A549 (cell line): ENCODE results near the gene OCA2. TPM values are rescaled to one million over a fixed set of nuclear protein-coding genes. Genes with fewer than 3 reads are reported as not detected.

Experiments used
- ATAC-seq, 2 experiments: fragments of 200-7000 bp in 1 of 2; fragments of >200 bp in 1 of 2; cut with Nextera tagmentation in 1 of 2; cut with Tn5 transposase in 1 of 2; 3 replicates each; pipeline versions ENCODE4 v1.8.0 to v1.9.1; 2018 to 2020; ENCODE audit warnings: mild to moderate bottlenecking in 1 of 2, moderate library complexity in 1 of 2
- CTCF ChIA-PET: fragments of 300-600 bp; sonication (Branson Sonifier 250); formaldehyde crosslinking; extraction: SDS; loops from one replicate; lab custom pipeline; 2021; ENCODE audit warnings: antibody characterized with exemption, inconsistent platforms; lab: Yijun Ruan, JAX
- POLR2A ChIA-PET: fragments of 350-600 bp; formaldehyde crosslinking; extraction: SDS; loops from one replicate; lab custom pipeline; 2021; ENCODE audit warnings: antibody characterized with exemption, inconsistent platforms; lab: Yijun Ruan, JAX
- DNase-seq, 2 experiments: peaks; one replicate each; pipeline versions ENCODE4 v3.0.0 to v3.0.0-alpha.2; 2011 to 2016; ENCODE audit warnings: low read depth in 1 of 2, low spot score in 1 of 2
- FAIRE-seq: peaks from 2 replicates; lab custom pipeline; 2011; peaks lifted over from hg19 to GRCh38; lab: Jason Lieb, UNC
- H3K27ac ChIP-seq, 2 experiments: fragments of >200 bp; sonication (Bioruptor Twin); formaldehyde crosslinking; 3 replicates each; pipeline ENCODE4 v1.5.1; 2016 to 2017
- H3K4me1 ChIP-seq: fragments of >200 bp; sonication (Bioruptor Twin); formaldehyde crosslinking; 3 replicates; pipeline ENCODE4 v1.6.1; 2016
- H3K4me2 ChIP-seq: fragments of >200 bp; sonication (Bioruptor Twin); formaldehyde crosslinking; 3 replicates; pipeline ENCODE4 v1.6.1; 2016
- H3K4me3 ChIP-seq: fragments of >200 bp; sonication (Bioruptor Twin); formaldehyde crosslinking; 3 replicates; pipeline ENCODE4 v1.5.1; 2016
- H3K9me3 ChIP-seq: fragments of >200 bp; sonication (Bioruptor Twin); formaldehyde crosslinking; 3 replicates; pipeline ENCODE4 v1.6.1; 2016
- BHLHE40 ChIP-seq: IDR thresholded peaks from 2 replicates; pipeline ENCODE4 v1.6.1; 2012; ENCODE audit warnings: low read depth, low read length, inconsistent platforms
- CBX8 ChIP-seq: fragments of 200-600 bp; sonication (generic); IDR thresholded peaks from 2 replicates; pipeline ENCODE4 v1.6.1; 2016
- CEBPB ChIP-seq, 2 experiments: fragments of >200 bp in 1 of 2; sonication (Bioruptor Twin) in 1 of 2; formaldehyde crosslinking in 1 of 2; IDR thresholded peaks; 2 replicates each; pipeline ENCODE4 v1.6.1; 2012 to 2016
- CHD2 ChIP-seq: fragments of 150-350 bp; IDR thresholded peaks from 2 replicates; pipeline ENCODE4 v1.6.1; 2014; ENCODE audit warnings: low read length; ENCODE audit not compliant: partially characterized antibody
- ELK1 ChIP-seq: fragments of 150-350 bp; IDR thresholded peaks from 2 replicates; pipeline ENCODE4 v1.6.1; 2014; ENCODE audit warnings: low read depth, mild to moderate bottlenecking, low read length
- FOSL2 ChIP-seq, 2 experiments: fragments of 450-650 bp in 1 of 2; fragments of >200 bp in 1 of 2; sonication (Bioruptor Twin) in 1 of 2; formaldehyde crosslinking; IDR thresholded peaks; 2 replicates each; pipeline versions ENCODE4 v1.5.0 to v1.6.1; 2016 to 2020; ENCODE audit warnings: mild to moderate bottlenecking in 1 of 2, moderate library complexity in 1 of 2
- HES2 ChIP-seq: fragments of >200 bp; sonication (Bioruptor Twin); formaldehyde crosslinking; IDR thresholded peaks from 2 replicates; pipeline ENCODE4 v1.6.1; 2016
- HEYL ChIP-seq: fragments of 250-450 bp; sonication (Bioruptor Pico); IDR thresholded peaks from 2 replicates; pipeline ENCODE4 v1.8.0; 2021; ENCODE audit warnings: mild to moderate bottlenecking, moderate library complexity
- HMGXB4 ChIP-seq: fragments of 250-450 bp; sonication (Bioruptor Pico); IDR thresholded peaks from 2 replicates; pipeline ENCODE4 v1.5.0; 2021; ENCODE audit warnings: mild to moderate bottlenecking, moderate library complexity, borderline replicate concordance
- HOXA7 ChIP-seq: fragments of 250-450 bp; sonication (Bioruptor Pico); IDR thresholded peaks from 2 replicates; pipeline ENCODE4 v1.5.0; 2020; ENCODE audit warnings: mild to moderate bottlenecking, moderate library complexity
- HOXB13 ChIP-seq: fragments of 250-450 bp; sonication (Bioruptor Pico); IDR thresholded peaks from 2 replicates; pipeline ENCODE4 v1.5.0; 2020; ENCODE audit warnings: low read depth, mild to moderate bottlenecking, moderate library complexity
- HOXB5 ChIP-seq: fragments of 250-450 bp; sonication (Bioruptor Pico); IDR thresholded peaks from 2 replicates; pipeline ENCODE4 v1.5.0; 2020; ENCODE audit warnings: mild to moderate bottlenecking, moderate library complexity
- JUN ChIP-seq, 2 experiments: fragments of >200 bp; sonication (Bioruptor Twin); formaldehyde crosslinking; IDR thresholded peaks; 2 replicates in 1 of 2; 3 replicates in 1 of 2; pipeline ENCODE4 v1.6.1; 2016 to 2017
- JUNB ChIP-seq: fragments of >200 bp; sonication (Bioruptor Twin); formaldehyde crosslinking; IDR thresholded peaks from 2 replicates; pipeline ENCODE4 v1.6.1; 2016
- KDM1A ChIP-seq: fragments of 200-600 bp; sonication (generic); IDR thresholded peaks from 2 replicates; pipeline ENCODE4 v1.6.1; 2016; ENCODE audit warnings: low read depth, mild to moderate bottlenecking
- KDM5A ChIP-seq: fragments of 200-600 bp; sonication (generic); IDR thresholded peaks from 2 replicates; pipeline ENCODE4 v1.6.1; 2016; ENCODE audit warnings: antibody characterized with exemption, mild to moderate bottlenecking
- MAFK ChIP-seq: fragments of 450-650 bp; IDR thresholded peaks from 2 replicates; pipeline ENCODE4 v1.6.1; 2014; ENCODE audit not compliant: partially characterized antibody
- MAX ChIP-seq: IDR thresholded peaks from 2 replicates; pipeline ENCODE4 v1.6.1; 2012
- MAZ ChIP-seq: fragments of 150-350 bp; IDR thresholded peaks from 2 replicates; pipeline ENCODE4 v1.6.1; 2014; ENCODE audit warnings: antibody characterized with exemption, low read depth, low read length, borderline replicate concordance
- MYC ChIP-seq: IDR thresholded peaks from 2 replicates; pipeline ENCODE4 v1.6.1; 2012; ENCODE audit warnings: mild to moderate bottlenecking, inconsistent platforms, low read length, improper control_type of control experiment, borderline replicate concordance
- NPAS2 ChIP-seq: fragments of 250-450 bp; sonication (Bioruptor Pico); IDR thresholded peaks from 2 replicates; pipeline ENCODE4 v1.8.0; 2022; ENCODE audit warnings: mild to moderate bottlenecking, moderate library complexity, borderline replicate concordance
- POLR2A ChIP-seq: IDR thresholded peaks from 2 replicates; pipeline ENCODE4 v1.6.1; 2012; ENCODE audit warnings: mild to moderate bottlenecking, low read length
- POLR2AphosphoS2 ChIP-seq: conservative IDR thresholded peaks from 2 replicates; pipeline ENCODE4 v1.6.1; 2012; ENCODE audit warnings: low read length, improper control_type of control experiment, inconsistent platforms
- RCOR1 ChIP-seq: fragments of 150-350 bp; IDR thresholded peaks from 2 replicates; pipeline ENCODE4 v1.6.1; 2014; ENCODE audit warnings: antibody characterized with exemption, low read length, low read depth
- RFX5 ChIP-seq: fragments of 450-650 bp; IDR thresholded peaks from 2 replicates; pipeline ENCODE4 v1.7.1; 2014; ENCODE audit warnings: antibody characterized with exemption, mild to moderate bottlenecking, moderate library complexity
- RNF2 ChIP-seq: fragments of 200-600 bp; sonication (generic); IDR thresholded peaks from 2 replicates; pipeline ENCODE4 v1.6.1; 2016; ENCODE audit warnings: low read depth, mild to moderate bottlenecking, antibody characterized with exemption, moderate library complexity, borderline replicate concordance
- SMC3 ChIP-seq: fragments of >200 bp; sonication (Bioruptor Twin); formaldehyde crosslinking; IDR thresholded peaks from 3 replicates; pipeline ENCODE4 v1.6.1; 2018; ENCODE audit warnings: inconsistent platforms
- TP53 ChIP-seq: fragments of 250-450 bp; sonication (Bioruptor Pico); IDR thresholded peaks from 2 replicates; pipeline ENCODE4 v1.5.0; 2021; ENCODE audit warnings: mild to moderate bottlenecking, moderate library complexity
- ZC3H11A ChIP-seq: fragments of 450-650 bp; IDR thresholded peaks from 2 replicates; pipeline ENCODE4 v1.6.1; 2014; ENCODE audit warnings: antibody characterized with exemption, mild to moderate bottlenecking
- ZFP36 ChIP-seq: fragments of 450-650 bp; IDR thresholded peaks from 2 replicates; pipeline ENCODE4 v1.6.1; 2014; ENCODE audit warnings: borderline replicate concordance; ENCODE audit not compliant: partially characterized antibody
- ZSCAN20 ChIP-seq: fragments of 250-450 bp; sonication (Bioruptor Pico); IDR thresholded peaks from 2 replicates; pipeline ENCODE4 v1.8.0; 2022; ENCODE audit warnings: mild to moderate bottlenecking, moderate library complexity
- WGBS: methylation state at CpG from one replicate; pipeline ENCODE4 v1.1.6; 2017; ENCODE audit errors: missing lambda C conversion rate; 5-methylcytosine and 5-hydroxymethylcytosine counted together
- polyA minus RNA-seq: library from RNA; depleted of rRNA, polyadenylated mRNA; stranded (reverse); fragments of >200 nt; gene quantifications from 2 replicates; pipeline ENCODE4 v1.2.3, GENCODE V29; 2011; rRNA and poly(A)+ RNA removed
- polyA plus RNA-seq, 4 experiments: library from polyadenylated mRNA; depleted of rRNA in 3 of 4; stranded (reverse); fragments of >200 nt; fragmentation: RNase III in 1 of 4; extraction: RNeasy Plus Mini Kit Qiagen cat#74134 plus additional on column Dnase treatment in 1 of 4; gene quantifications; 2 replicates in 3 of 4; 3 replicates in 1 of 4; pipeline ENCODE4 v1.2.3, GENCODE V29; 2011 to 2017
- TF ChIP-seq, protein P1 (sequence below): IDR thresholded peaks from 2 replicates; pipeline ENCODE4 v1.6.1; 2012; ENCODE audit warnings: low read depth, borderline replicate concordance
- TF ChIP-seq, protein P2 (sequence below): fragments of >200 bp; sonication (Bioruptor Twin); formaldehyde crosslinking; IDR thresholded peaks from 3 replicates; pipeline ENCODE4 v1.5.1; 2016
- TF ChIP-seq, protein P3 (sequence below): fragments of 250-450 bp; sonication (Bioruptor Pico); IDR thresholded peaks from 2 replicates; pipeline ENCODE4 v1.5.0; 2020; ENCODE audit warnings: low read depth, mild to moderate bottlenecking, moderate library complexity

The OCA2 gene
- polyA plus RNA-seq (2011; rRNA removed) (0.25 and 0.34 TPM in 2 replicates), polyA plus RNA-seq (2017; fragmentation: RNase III; extraction: RNeasy Plus Mini Kit Qiagen cat#74134 plus additional on column Dnase treatment) (0.16 to 0.21 TPM (median 0.17 TPM) in 3 replicates), polyA minus RNA-seq (0.49 and 0.87 TPM in 2 replicates)
- polyA plus RNA-seq (2012; cell fraction: cytosol; rRNA removed), result 0.33 and 0.36 TPM in 2 replicates
- 0.50 and 0.54 TPM in 2 replicates for polyA plus RNA-seq (2012; cell fraction: nucleus; rRNA removed)

DNA sequence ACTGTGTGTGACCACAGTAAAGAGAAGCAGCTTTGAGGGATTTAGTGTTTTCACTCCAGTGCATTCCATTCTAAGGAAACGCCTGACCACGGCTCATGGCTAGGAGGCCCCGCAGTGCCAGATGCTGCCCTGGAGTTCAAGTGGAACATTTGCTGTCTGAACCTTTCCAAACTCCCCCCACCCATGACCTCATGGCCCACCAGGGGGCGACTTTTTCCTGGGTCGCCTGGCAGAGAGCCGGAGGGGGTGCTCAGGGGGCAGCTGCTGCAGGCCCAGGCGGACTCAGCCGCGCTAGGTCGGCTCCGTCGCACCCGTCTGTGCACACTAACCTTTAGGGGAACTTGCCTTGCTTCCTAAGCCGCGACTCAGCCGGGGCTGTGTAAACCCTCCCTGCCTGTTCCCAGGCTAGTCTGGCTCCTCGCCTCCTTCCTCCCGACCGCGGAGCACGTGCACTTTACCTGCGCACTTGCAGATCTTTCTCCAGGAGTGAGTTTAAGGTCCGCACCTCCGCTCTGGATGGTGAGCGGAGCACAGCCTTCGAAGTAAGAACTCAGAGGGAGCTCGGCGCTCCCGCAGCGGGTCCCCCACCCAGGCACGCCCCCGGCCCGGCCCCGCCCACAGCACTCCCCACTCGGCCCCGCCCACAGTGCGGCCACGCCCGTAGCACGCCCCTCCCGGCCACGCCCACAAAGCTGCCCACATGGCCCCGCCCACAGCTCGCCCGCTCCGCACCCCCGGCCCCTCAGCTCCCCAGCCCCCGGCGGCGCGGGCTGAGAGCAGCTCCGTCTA is at the start of gene OCA2:
TSS of gene OCA2 (minus strand) at position 550 of the 789 bp plus-strand sequence. CDS start 17,441 bp downstream, outside the sequence.
- Histone ChIP-seq H3K4me1 (peaks cover 7% of the 10 kb centered on the region; the same call in 2 of the 3 replicates), H3K9me3 (no peaks in the 10 kb centered on the region), H3K4me2 (peak within 1 kb of the TSS; percentile 81), H3K4me3 (peak within 1 kb of the TSS; percentile 42), H3K27ac (peak within 1 kb of the TSS; percentile 44 to 46; a peak in 4 of 6 replicates)
- 28% methylated on average over 40 of the region's 52 CpGs for WGBS
- ChIA-PET CTCF (interaction anchor here (0.8 to 4.1 kb wide), 5 partner anchors 13 to 1125 kb away, joined by 3 to 24 read pairs (median 4); no protein-coding TSS in a partner anchor), POLR2A (no interaction called here)
- DNase-seq, result peak; percentile 40 to 69
- peak; percentile 42 to 63 for ATAC-seq
- TF ChIP-seq ELK1 (no peak), JUNB (no peak), RFX5 (no peak), JUN (IDR thresholded peaks at IDR 0.05) (no peak), HEYL (CRISPR knock-in tag) (no peak), KDM5A (no peak), TP53 (CRISPR knock-in tag) (peak; percentile 47; the same call in 1 of the 2 replicates), MYC (no peak; the same call in 1 of the 2 replicates), ZC3H11A (no peak), NPAS2 (CRISPR knock-in tag) (no peak), ZSCAN20 (CRISPR knock-in tag) (no peak), KDM1A (no peak), BHLHE40 (no peak), CBX8 (no peak), FOSL2 (IDR thresholded peaks at IDR 0.05) (no peak), FOSL2 (CRISPR knock-in tag; IDR thresholded peaks at IDR 0.05) (no peak), POLR2AphosphoS2 (no peak), HOXB5 (CRISPR knock-in tag) (no peak), ZFP36 (no peak), MAX (peak; percentile 89), HOXA7 (CRISPR knock-in tag) (no peak), HOXB13 (CRISPR knock-in tag) (no peak), RCOR1 (no peak), POLR2A (no peak), MAZ (no peak), SMC3 (no peak), HMGXB4 (CRISPR knock-in tag) (no peak), RNF2 (no peak), HES2 (no peak), CHD2 (no peak), CEBPB (IDR thresholded peaks at IDR 0.05) (no peak), MAFK (no peak)
- TF ChIP-seq, protein P1, sequence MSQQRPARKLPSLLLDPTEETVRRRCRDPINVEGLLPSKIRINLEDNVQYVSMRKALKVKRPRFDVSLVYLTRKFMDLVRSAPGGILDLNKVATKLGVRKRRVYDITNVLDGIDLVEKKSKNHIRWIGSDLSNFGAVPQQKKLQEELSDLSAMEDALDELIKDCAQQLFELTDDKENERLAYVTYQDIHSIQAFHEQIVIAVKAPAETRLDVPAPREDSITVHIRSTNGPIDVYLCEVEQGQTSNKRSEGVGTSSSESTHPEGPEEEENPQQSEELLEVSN, result peak; percentile 80
- TF ChIP-seq, protein P2, sequence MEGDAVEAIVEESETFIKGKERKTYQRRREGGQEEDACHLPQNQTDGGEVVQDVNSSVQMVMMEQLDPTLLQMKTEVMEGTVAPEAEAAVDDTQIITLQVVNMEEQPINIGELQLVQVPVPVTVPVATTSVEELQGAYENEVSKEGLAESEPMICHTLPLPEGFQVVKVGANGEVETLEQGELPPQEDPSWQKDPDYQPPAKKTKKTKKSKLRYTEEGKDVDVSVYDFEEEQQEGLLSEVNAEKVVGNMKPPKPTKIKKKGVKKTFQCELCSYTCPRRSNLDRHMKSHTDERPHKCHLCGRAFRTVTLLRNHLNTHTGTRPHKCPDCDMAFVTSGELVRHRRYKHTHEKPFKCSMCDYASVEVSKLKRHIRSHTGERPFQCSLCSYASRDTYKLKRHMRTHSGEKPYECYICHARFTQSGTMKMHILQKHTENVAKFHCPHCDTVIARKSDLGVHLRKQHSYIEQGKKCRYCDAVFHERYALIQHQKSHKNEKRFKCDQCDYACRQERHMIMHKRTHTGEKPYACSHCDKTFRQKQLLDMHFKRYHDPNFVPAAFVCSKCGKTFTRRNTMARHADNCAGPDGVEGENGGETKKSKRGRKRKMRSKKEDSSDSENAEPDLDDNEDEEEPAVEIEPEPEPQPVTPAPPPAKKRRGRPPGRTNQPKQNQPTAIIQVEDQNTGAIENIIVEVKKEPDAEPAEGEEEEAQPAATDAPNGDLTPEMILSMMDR, result peak; percentile 38
- TF ChIP-seq, protein P3, sequence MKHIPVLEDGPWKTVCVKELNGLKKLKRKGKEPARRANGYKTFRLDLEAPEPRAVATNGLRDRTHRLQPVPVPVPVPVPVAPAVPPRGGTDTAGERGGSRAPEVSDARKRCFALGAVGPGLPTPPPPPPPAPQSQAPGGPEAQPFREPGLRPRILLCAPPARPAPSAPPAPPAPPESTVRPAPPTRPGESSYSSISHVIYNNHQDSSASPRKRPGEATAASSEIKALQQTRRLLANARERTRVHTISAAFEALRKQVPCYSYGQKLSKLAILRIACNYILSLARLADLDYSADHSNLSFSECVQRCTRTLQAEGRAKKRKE (CRISPR knock-in tag), result no peak
- no peak for FAIRE-seq
